ENCODE data around the gene XAF1. TPM values are rescaled to one million over a fixed set of nuclear protein-coding genes. Genes with fewer than 3 reads are reported as not detected.

The XAF1 gene
- total RNA-seq, 1 donor = 45.8 TPM

GRCh38 chr17:6752068-6752909 is 3.6 kb upstream of the XAF1 start:
- no peak overlapping the region for H3K4me3 ChIP-seq (ENCODE audit: low read depth, low read length)
- peak; percentile 100 for DNase-seq (ENCODE audit: low read depth)
- TF ChIP-seq, protein P1, sequence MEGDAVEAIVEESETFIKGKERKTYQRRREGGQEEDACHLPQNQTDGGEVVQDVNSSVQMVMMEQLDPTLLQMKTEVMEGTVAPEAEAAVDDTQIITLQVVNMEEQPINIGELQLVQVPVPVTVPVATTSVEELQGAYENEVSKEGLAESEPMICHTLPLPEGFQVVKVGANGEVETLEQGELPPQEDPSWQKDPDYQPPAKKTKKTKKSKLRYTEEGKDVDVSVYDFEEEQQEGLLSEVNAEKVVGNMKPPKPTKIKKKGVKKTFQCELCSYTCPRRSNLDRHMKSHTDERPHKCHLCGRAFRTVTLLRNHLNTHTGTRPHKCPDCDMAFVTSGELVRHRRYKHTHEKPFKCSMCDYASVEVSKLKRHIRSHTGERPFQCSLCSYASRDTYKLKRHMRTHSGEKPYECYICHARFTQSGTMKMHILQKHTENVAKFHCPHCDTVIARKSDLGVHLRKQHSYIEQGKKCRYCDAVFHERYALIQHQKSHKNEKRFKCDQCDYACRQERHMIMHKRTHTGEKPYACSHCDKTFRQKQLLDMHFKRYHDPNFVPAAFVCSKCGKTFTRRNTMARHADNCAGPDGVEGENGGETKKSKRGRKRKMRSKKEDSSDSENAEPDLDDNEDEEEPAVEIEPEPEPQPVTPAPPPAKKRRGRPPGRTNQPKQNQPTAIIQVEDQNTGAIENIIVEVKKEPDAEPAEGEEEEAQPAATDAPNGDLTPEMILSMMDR (IDR thresholded peaks at IDR 0.05; ENCODE audit: insufficient read depth, low read depth, low read length) = no peak

GRCh38 chr17:6753006-6753445 is 2.8 kb upstream of the XAF1 start:
- peak; percentile 84 for DNase-seq (ENCODE audit: low read depth)
- no peak overlapping the region for H3K4me3 ChIP-seq (ENCODE audit: low read depth, low read length)
- TF ChIP-seq, protein P1 (IDR thresholded peaks at IDR 0.05; ENCODE audit: insufficient read depth, low read depth, low read length) = no peak

GRCh38 chr17:6753546-6753945 is 2.3 kb upstream of the XAF1 start:
- TF ChIP-seq, protein P1 (IDR thresholded peaks at IDR 0.05; ENCODE audit: insufficient read depth, low read depth, low read length) = no peak
- H3K4me3 ChIP-seq (ENCODE audit: low read depth, low read length) = no peak overlapping the region
- no peak for DNase-seq (ENCODE audit: low read depth)

- TF ChIP-seq, protein P1 (IDR thresholded peaks at IDR 0.05; ENCODE audit: insufficient read depth, low read depth, low read length) = no peak
- H3K4me3 ChIP-seq (ENCODE audit: low read depth, low read length) = peak overlapping the region; percentile 81
- DNase-seq (ENCODE audit: low read depth) = peak; percentile 86
These were observed 565 bp upstream of the XAF1 start for GRCh38 chr17:6755281-6755680.

GRCh38 chr17:6756425-6757031 is 682 bp downstream of the XAF1 start:
- DNase-seq (ENCODE audit: low read depth) = peak; percentile 24
- TF ChIP-seq, protein P1 (IDR thresholded peaks at IDR 0.05; ENCODE audit: insufficient read depth, low read depth, low read length) = no peak
- H3K4me3 ChIP-seq (ENCODE audit: low read depth, low read length) = peak overlapping the region; percentile 81

- TF ChIP-seq, protein P1 (IDR thresholded peaks at IDR 0.05; ENCODE audit: insufficient read depth, low read depth, low read length) = no peak
These were observed 1.9 kb downstream of the XAF1 start for GRCh38 chr17:6757747-6758146.

More at GRCh38 chr17:6757747-6758146, 1.9 kb downstream of the XAF1 start:
- H3K4me3 ChIP-seq (ENCODE audit: low read depth, low read length) = no peak overlapping the region
- no peak for DNase-seq (ENCODE audit: low read depth)

Data from fibroblast of villous mesenchyme (primary cell).